Prostate gland (tissue), 2 donors: ENCODE data around the gene ULK4.

ENCODE experiments used
- CTCF ChIP-seq, 4 experiments: fragments of 200-600 bp in 2 of 4; fragments of 450-650 bp in 2 of 4; sonication (generic) in 2 of 4; IDR thresholded peaks; 1 replicate in 3 of 4; 2 replicates in 1 of 4; pipeline ENCODE4 v1.5.1; 2016 to 2019; ENCODE audit warnings: antibody characterized with exemption in 4 of 4, mild to moderate bottlenecking in 2 of 4, moderate library complexity in 2 of 4
- POLR2A ChIP-seq: fragments of 450-650 bp; IDR thresholded peaks from one replicate; pipeline ENCODE4 v1.6.1; 2016; ENCODE audit warnings: antibody characterized with exemption, mild to moderate bottlenecking
- POLR2AphosphoS5 ChIP-seq: sonication (generic); formaldehyde crosslinking; IDR thresholded peaks from one replicate; pipeline ENCODE4 v1.6.1; 2017; ENCODE audit warnings: antibody characterized with exemption

- TF ChIP-seq POLR2AphosphoS5 (no peak), POLR2A (no peak), CTCF (IDR thresholded peaks at IDR 0.05) (no peak)
These were observed 359.8 kb downstream of the ULK4 start for GRCh38 chr3:41602121-41602520.
